GM12872 (cell line): ENCODE results near the gene MUC20.

Source experiments
- TF ChIP-seq, protein P1 (sequence below): IDR thresholded peaks from 3 replicates; pipeline ENCODE4 v1.5.1; 2011; ENCODE audit warnings: low read depth, mild to moderate bottlenecking, low read length, moderate library complexity; ENCODE audit not compliant: insufficient read depth

MUC20 gene

DNA sequence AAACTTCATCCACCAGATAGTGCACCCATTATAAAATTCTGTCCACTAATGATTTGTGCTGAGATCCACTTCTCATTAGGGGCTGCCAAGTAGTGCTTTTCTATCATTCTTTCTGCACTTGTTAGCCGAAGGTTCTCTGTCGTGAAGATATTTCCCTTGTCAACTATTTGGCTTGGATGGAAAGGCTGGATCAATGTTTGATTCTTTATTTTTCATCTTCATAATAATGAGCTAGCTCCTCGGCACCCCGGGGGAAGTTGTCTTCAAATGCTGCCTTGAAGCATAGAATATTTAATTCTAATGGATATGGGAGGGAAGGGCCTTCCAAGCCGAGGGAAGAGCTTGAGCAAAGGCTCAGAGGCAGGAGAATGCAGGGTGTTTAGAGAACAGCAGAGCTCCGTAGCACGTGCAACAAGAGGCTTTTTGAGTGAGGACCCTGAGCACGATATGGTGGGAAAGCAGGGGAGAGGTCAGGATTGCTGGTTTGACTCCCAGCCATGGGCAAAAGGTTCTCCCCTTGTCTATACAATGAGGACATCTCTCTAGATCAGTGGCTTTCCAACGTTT, 16.3 kb upstream of the MUC20 start:
- TF ChIP-seq, protein P1, sequence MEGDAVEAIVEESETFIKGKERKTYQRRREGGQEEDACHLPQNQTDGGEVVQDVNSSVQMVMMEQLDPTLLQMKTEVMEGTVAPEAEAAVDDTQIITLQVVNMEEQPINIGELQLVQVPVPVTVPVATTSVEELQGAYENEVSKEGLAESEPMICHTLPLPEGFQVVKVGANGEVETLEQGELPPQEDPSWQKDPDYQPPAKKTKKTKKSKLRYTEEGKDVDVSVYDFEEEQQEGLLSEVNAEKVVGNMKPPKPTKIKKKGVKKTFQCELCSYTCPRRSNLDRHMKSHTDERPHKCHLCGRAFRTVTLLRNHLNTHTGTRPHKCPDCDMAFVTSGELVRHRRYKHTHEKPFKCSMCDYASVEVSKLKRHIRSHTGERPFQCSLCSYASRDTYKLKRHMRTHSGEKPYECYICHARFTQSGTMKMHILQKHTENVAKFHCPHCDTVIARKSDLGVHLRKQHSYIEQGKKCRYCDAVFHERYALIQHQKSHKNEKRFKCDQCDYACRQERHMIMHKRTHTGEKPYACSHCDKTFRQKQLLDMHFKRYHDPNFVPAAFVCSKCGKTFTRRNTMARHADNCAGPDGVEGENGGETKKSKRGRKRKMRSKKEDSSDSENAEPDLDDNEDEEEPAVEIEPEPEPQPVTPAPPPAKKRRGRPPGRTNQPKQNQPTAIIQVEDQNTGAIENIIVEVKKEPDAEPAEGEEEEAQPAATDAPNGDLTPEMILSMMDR: no peak

DNA sequence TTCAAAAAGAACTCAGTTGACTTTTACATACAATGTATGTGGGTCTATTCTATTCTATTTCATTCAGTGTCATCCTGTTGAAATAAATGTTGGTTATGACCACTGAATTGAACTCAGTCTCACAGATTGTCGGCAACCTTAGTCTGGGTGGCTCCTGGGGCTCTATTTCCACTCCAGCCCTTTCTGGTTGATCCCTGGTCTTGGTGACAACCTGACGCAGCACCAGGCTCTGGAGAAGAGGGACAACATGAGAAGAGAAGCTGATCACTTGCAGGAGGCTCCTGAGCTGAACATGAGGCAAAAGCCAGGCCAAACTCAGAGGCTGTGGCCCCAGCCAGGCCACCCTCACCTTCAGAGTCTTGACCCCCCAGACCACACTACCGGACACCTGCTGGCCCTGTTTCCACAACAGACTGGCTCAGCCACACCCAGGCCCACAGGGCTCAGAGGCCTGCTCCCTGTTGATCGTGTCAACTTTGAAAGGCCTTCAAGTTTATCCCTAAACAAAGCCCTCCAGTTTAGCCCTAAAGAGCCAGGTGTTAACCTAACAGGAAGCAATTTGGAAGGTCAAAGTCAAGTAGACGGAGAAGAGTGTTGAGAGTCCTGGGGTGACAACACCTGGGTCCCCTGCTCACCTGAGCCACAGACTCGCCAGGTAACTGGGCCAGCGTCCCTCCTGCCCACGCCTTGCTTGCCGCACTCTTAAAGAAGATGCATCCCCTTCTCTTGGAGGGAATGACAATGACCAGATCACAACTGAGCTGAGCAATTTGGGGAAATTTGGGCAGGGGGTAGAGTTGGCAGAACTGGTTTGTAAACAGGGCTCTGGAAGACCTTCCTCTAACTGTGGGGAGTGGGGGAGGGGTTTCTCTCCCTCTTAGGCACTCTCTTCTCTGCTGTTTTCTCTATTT, 15.4 kb upstream of the MUC20 start:
- TF ChIP-seq, protein P1: no peak

DNA sequence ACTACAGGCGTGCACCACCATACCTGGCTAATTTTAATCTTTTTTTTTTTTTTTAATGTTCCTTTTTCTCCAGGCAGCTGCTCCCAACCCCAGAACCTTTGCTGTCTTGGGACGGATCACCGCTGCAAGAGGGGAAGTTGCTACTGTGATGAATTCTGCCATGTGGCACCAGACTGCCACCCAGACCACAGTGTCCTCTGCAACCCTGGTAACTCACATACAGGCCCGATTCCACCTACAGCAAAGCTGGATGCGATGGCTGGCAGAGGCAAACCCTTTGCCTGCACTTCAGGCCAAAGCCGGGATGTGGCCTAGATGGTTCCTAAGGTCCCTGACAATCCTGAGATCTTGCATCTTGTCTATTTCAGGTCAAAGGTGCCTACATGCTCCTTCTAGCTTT, 12.7 kb upstream of the MUC20 start:
- TF ChIP-seq, protein P1: no peak

DNA sequence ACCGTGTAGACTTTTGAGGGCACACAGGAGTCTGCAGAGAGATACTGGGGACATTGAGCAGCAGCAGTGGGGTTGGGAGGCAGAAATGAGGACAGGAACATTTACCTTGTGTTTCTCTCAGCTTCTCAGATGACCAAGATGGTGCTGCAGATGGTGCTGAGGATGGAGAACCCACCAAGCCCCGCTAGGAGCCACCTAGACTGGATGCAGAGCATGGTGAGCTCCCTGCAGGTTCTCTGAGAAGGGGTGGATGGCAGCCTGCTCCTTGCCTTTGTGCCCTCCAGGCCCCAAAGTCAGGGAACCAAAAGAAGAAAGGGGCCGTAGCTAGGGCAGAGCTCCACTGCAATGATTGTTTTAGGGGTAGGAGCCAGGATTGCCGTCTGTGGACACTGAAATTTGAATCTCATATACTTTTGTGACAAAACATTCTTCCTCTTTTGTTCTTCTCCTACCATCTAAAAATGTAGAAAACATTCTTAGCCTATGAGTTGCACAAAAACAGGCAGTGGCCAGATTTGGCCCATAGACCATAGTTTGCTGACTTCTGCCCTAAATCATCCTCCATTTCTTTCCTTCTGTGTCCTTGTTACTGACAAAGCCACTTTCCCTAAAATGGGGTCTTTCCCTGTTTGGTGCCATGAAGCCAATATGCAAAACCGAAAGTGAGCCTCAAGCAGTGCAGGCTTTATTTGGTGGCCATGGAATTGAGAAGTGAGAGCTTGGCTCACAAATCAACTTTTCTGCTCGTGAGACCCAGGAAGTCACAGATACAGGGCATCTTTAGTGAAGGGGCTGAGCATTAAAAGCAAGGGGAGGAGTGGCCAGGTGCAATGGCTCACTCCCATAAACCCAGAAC, 11.9 kb upstream of the MUC20 start:
- TF ChIP-seq, protein P1: no peak

DNA sequence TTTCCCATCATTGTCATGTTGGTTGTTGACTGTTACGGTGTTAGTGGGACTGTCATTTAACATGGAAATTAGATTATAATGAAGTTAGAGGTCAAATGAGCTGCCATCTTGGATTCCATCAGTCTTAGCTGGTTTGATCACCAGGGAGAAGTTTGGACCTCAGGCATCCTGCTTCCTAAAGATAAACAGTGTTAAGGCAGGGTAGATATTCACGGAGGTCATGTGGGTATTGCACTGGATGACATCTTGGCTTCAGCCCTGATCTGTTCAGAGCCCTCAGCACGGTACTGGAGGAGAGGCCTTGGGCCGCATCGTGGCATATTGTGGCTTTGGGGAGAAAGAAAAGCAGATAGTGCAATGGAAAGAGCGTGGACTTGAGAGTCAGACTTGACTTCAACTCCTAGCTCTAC, 11.1 kb upstream of the MUC20 start:
- TF ChIP-seq, protein P1: no peak

DNA sequence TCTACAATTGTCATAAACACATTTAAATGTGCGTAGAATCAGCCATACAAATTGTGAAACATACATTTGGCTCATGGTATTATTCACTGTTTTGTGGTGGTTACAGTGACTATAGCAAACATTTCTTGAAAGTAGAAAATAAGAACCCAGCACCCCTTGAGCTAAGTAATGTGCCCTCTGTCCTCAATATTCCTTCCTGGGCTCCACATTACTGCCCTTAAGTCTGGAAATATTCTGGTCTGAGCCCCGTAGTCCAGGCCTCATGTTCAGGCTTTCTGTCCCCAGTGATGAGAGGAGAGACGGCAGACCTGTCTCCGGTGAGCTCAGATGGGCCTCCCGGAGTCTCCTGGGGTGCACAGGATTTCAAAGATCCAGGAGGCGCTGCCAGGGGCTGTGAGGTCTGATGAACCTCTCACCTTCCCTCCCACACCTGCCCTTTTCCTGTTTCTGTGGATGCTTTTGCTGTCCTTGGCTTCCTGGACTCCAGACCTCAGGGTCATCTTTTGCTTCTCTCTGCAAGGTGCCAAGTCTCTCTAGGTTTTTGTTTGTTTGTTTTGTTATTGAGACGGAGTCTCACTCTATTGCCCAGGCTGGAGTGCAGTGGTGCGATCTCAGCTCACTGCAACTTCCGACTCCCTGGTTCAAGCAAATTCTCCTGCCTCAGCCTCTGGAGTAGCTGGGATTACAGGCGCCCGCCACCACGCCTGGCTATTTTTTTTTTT, 8.8 kb upstream of the MUC20 start:
- TF ChIP-seq, protein P1: no peak
